Astrocyte of the cerebellum (primary cell): ENCODE results near the gene NKX1-2.

ENCODE experiments used
- DNase-seq: peaks from one replicate; pipeline ENCODE4 v3.0.0-alpha.2; 2011; ENCODE audit warnings: low read depth
- H3K4me3 ChIP-seq: 2 replicates; pipeline ENCODE4 v1.5.1; 2011; ENCODE audit warnings: mild to moderate bottlenecking, low read depth, low read length, moderate library complexity
- CTCF ChIP-seq: IDR thresholded peaks from 2 replicates; pipeline ENCODE4 v1.5.1; 2012; ENCODE audit warnings: low read length, low read depth, moderate library complexity, mild to moderate bottlenecking; ENCODE audit errors: missing control alignments
- in situ Hi-C: cut with HindIII; loops from 2 replicates; pipeline ENCODE4 v1.10.0; 2017; ENCODE audit warnings: low sequenced_read_pairs

The NKX1-2 gene

DNA sequence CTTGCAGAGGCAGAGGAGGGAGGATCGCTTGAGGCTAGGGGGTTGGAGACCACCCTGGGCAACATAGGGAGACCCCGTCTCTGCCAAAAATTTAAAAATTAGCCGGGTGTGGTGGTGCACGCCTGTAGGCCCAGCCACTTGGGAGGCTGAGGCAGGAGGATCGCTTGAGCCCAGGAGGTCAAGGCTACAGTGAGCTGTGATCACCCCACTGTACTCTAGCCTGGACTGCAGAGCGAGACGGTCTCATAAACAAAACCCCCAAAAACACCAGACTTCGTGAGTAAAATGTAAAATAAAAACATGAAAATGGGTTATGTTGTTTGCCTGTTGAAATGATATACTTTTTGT is 12.5 kb upstream of the NKX1-2 start:
- no peak for TF ChIP-seq CTCF
- H3K4me3 ChIP-seq, result peak overlapping the region; percentile 50
- no peak for DNase-seq
- in situ Hi-C loops, result no loop called here

DNA sequence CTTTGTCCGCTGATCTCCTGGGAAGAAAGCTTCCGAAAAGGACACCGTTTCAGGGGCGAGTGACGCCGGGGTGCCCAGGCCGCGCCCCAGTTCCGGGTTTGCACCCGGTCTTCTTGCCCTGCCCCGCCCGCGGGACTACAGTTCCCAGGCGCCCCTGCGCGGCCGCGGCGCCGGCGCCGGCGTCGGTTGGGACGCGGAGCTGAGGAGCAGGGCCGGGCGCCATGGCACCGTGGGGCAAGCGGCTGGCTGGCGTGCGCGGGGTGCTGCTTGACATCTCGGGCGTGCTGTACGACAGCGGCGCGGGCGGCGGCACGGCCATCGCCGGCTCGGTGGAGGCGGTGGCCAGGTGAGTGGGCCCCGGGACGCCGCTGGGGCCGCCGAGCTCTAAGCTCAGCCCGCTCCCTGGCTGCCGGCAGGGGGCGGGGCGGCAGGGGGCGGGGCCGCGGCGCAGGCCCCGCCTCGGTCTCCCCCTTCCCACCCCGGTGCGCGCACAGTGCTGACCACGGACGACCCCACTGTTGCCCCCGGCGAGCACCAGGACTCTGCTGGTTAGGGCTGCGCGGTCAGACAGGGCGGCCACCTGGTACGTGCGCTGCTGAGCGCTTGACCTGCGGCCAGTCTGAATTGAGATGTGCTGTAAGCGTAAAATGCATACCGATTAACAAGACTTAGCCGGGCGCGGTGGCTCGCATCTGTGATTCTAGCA is 12.0 kb upstream of the NKX1-2 start, which contains the start of gene LHPP:
Gene LHPP (plus strand): TSS at position 182 of the 706 bp plus-strand sequence. CDS start 40 bp downstream, at position 222.
- no peak for TF ChIP-seq CTCF
- peak within 1 kb of the TSS; percentile 50 for H3K4me3 ChIP-seq
- in situ Hi-C loops, result no loop called here
- DNase-seq, result peak; percentile 18

GRCh38 chr10:124460144-124460543 is 10.3 kb upstream of the NKX1-2 start:
- DNase-seq, result no peak
- no peak overlapping the region for H3K4me3 ChIP-seq
- in situ Hi-C loops, result no loop called here
- no peak for TF ChIP-seq CTCF

- DNase-seq, result no peak
- in situ Hi-C loops, result no loop called here
- no peak for TF ChIP-seq CTCF
- H3K4me3 ChIP-seq, result no peak overlapping the region
These were observed 9.6 kb upstream of the NKX1-2 start for GRCh38 chr10:124459395-124459794.

- DNase-seq, result no peak
- no peak for TF ChIP-seq CTCF
- H3K4me3 ChIP-seq, result no peak overlapping the region
- in situ Hi-C loops, result no loop called here
These were observed 9.1 kb upstream of the NKX1-2 start for GRCh38 chr10:124458889-124459288.

DNA sequence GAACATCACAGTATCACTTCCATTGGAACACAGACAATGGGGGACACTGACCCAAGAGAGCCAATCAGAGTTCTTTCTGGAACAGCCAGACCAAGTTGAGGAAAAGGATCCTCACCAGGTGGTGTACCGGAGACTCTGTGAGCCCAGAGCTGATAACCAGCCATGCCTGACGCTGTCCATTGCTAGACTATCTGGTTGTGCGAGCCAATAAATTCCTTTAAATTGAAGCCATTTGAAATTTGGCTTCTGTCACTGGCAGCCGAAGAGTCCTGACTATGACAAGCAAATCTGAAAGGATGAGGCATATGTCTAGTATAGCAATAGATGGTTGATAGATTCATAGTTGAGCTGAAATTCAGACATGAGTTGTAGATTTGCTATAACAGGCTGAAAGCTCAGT is 8.6 kb upstream of the NKX1-2 start:
- H3K4me3 ChIP-seq, result no peak overlapping the region
- no peak for DNase-seq
- in situ Hi-C loops, result no loop called here
- TF ChIP-seq CTCF, result no peak
